SK-N-SH treated with all-trans-retinoic acid at 6 μM for 48 hours (cell line): ENCODE results near the gene ZNF281.

Experiments used
- CREB5 ChIP-seq: fragments of 250-450 bp; sonication (Bioruptor Pico); IDR thresholded peaks from 2 replicates; pipeline ENCODE4 v1.5.1; 2020; ENCODE audit warnings: low read depth, mild to moderate bottlenecking, moderate library complexity
- GLIS3 ChIP-seq: fragments of 250-450 bp; sonication (Bioruptor Pico); IDR thresholded peaks from 2 replicates; pipeline ENCODE4 v1.5.0; 2020; ENCODE audit warnings: mild to moderate bottlenecking, moderate library complexity
- OSR1 ChIP-seq: fragments of 250-450 bp; sonication (Bioruptor Pico); IDR thresholded peaks from 2 replicates; pipeline ENCODE4 v1.8.0; 2022; ENCODE audit warnings: moderate library complexity, mild to moderate bottlenecking, inconsistent platforms
- PATZ1 ChIP-seq: fragments of 250-450 bp; sonication (Bioruptor Pico); IDR thresholded peaks from 2 replicates; pipeline ENCODE4 v1.8.0; 2020; ENCODE audit warnings: mild to moderate bottlenecking, moderate library complexity, borderline replicate concordance
- POU6F1 ChIP-seq: fragments of 250-450 bp; sonication (Bioruptor Pico); IDR thresholded peaks from 2 replicates; pipeline ENCODE4 v1.8.0; 2021; ENCODE audit warnings: low read depth, mild to moderate bottlenecking, moderate library complexity, borderline replicate concordance
- RARB ChIP-seq: fragments of 250-450 bp; sonication (Bioruptor Pico); IDR thresholded peaks from 2 replicates; pipeline ENCODE4 v1.8.0; 2021; ENCODE audit warnings: mild to moderate bottlenecking, moderate library complexity
- TOX ChIP-seq: fragments of 250-450 bp; sonication (Bioruptor Pico); IDR thresholded peaks from 2 replicates; pipeline ENCODE4 v1.8.0; 2021; ENCODE audit warnings: mild to moderate bottlenecking, moderate library complexity, borderline replicate concordance
- ZC3H10 ChIP-seq: fragments of 250-450 bp; sonication (Bioruptor Pico); IDR thresholded peaks from 2 replicates; pipeline ENCODE4 v1.5.1; 2021; ENCODE audit warnings: mild to moderate bottlenecking, moderate library complexity
- ZFP3 ChIP-seq: fragments of 250-450 bp; sonication (Bioruptor Pico); IDR thresholded peaks from 2 replicates; pipeline ENCODE4 v1.5.0; 2020; ENCODE audit warnings: mild to moderate bottlenecking, moderate library complexity
- ZFP30 ChIP-seq: fragments of 450-650 bp; formaldehyde crosslinking; IDR thresholded peaks from 2 replicates; pipeline ENCODE4 v1.5.0; 2022; ENCODE audit warnings: mild to moderate bottlenecking, moderate library complexity
- ZNF70 ChIP-seq: fragments of 450-650 bp; formaldehyde crosslinking; IDR thresholded peaks from 2 replicates; pipeline ENCODE4 v1.5.0; 2020; ENCODE audit warnings: mild to moderate bottlenecking, moderate library complexity

GRCh38 chr1:200399860-200400259 is 10.0 kb downstream of the ZNF281 start:
- TF ChIP-seq GLIS3 (CRISPR knock-in tag) (no peak), PATZ1 (CRISPR knock-in tag) (no peak), ZFP30 (no peak), POU6F1 (CRISPR knock-in tag) (no peak), CREB5 (CRISPR knock-in tag) (no peak), ZC3H10 (no peak), ZFP3 (no peak), RARB (no peak), ZNF70 (CRISPR knock-in tag) (no peak), TOX (CRISPR knock-in tag) (no peak), OSR1 (CRISPR knock-in tag) (no peak)
